ENCODE results near the gene ZFR2. TPM values are rescaled to one million over a fixed set of nuclear protein-coding genes. Genes with fewer than 3 reads are reported as not detected.
A peak's percentile ranks its signal among the peaks of the same experiment; 100 is the strongest.
"Not testable (repeated sequence)": the region's sequence is repeated elsewhere in the genome, so short reads cannot be mapped to it uniquely, and the experiment has no call there.

Gene ZFR2
- polyA plus RNA-seq, 1 donor = not detected

- no peak for DNase-seq
Observed at GRCh38 chr19:3836887-3837286, 32.0 kb downstream of the ZFR2 start.

- no peak for DNase-seq
Observed at GRCh38 chr19:3835055-3835435, 33.8 kb downstream of the ZFR2 start.

GRCh38 chr19:3834349-3835054 lies 34.3 kb downstream of the ZFR2 start:
- DNase-seq = no peak

- DNase-seq = no peak
Observed at GRCh38 chr19:3833578-3834348, 35.1 kb downstream of the ZFR2 start.

GRCh38 chr19:3832001-3832400 lies 36.8 kb downstream of the ZFR2 start:
- no peak for DNase-seq

GRCh38 chr19:3831601-3832000 lies 37.2 kb downstream of the ZFR2 start:
- no peak for DNase-seq

GRCh38 chr19:3830621-3831589 lies 37.9 kb downstream of the ZFR2 start:
- no peak for DNase-seq

- DNase-seq = no peak
Observed at GRCh38 chr19:3827306-3827705, 41.5 kb downstream of the ZFR2 start.

GRCh38 chr19:3826163-3826562 lies 42.7 kb downstream of the ZFR2 start:
- DNase-seq = no peak

- no peak for DNase-seq
Observed at GRCh38 chr19:3825286-3825956, 43.4 kb downstream of the ZFR2 start.

- no peak for DNase-seq
Observed at GRCh38 chr19:3823350-3823713, 45.5 kb downstream of the ZFR2 start.

- DNase-seq = no peak
Observed at GRCh38 chr19:3822683-3823349, 46.0 kb downstream of the ZFR2 start.

GRCh38 chr19:3821857-3822364 lies 46.9 kb downstream of the ZFR2 start:
- DNase-seq = peak; percentile 48

- no peak for DNase-seq
Observed at GRCh38 chr19:3821156-3821555, 47.7 kb downstream of the ZFR2 start.

- no peak for DNase-seq
Observed at GRCh38 chr19:3819989-3820388, 48.8 kb downstream of the ZFR2 start.

- no peak for DNase-seq
Observed at GRCh38 chr19:3818918-3819317, 49.9 kb downstream of the ZFR2 start.

GRCh38 chr19:3818466-3818865 lies 50.4 kb downstream of the ZFR2 start:
- no peak for DNase-seq

- no peak for DNase-seq
Observed at GRCh38 chr19:3817761-3818160, 51.1 kb downstream of the ZFR2 start.

- DNase-seq = no peak
Observed at GRCh38 chr19:3816566-3817218, 52.1 kb downstream of the ZFR2 start.

- not testable (repeated sequence) for DNase-seq
Observed at GRCh38 chr19:3816148-3816547, 52.7 kb downstream of the ZFR2 start.

GRCh38 chr19:3814648-3815047 lies 54.2 kb downstream of the ZFR2 start:
- DNase-seq = no peak
